ENCODE measurements around the gene CEP112.
A peak's percentile ranks its signal among the peaks of the same experiment; 100 is the strongest.

The CEP112 gene

DNA sequence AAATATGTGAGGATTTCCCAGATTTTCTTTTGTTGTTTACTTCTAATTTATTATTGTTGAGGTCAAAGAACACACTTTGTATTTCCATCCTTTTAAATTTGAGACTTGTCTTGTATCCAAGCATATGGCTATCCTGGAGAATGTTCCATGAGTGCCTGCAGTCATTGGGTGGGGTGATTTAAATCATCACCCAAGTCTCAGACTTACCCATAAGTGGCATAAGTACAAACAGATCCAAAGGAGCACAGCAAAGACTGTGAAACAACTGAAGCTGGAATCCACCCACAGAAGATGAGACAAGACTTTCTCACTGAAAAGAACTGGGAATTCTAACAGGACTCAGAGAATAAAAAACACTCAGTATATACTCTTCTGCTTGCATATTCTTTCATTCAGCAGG, 239.9 kb downstream of the CEP112 start:
- H3K36me3 ChIP-seq (ENCODE audit: insufficient read depth, low read length), result peaks cover 4% of the 10 kb centered on the region
- no peaks in the 10 kb centered on the region for H3K27me3 ChIP-seq (ENCODE audit: control insufficient read depth, insufficient read depth, low read length)
- H3K4me3 ChIP-seq (ENCODE audit: low read length), result no peak overlapping the region
- no peaks in the 10 kb centered on the region for H3K4me1 ChIP-seq (ENCODE audit: control insufficient read depth, insufficient read depth, low read length)
- H3K4me2 ChIP-seq (ENCODE audit: low read length), result no peak overlapping the region
- no peaks in the 10 kb centered on the region for H3K9me3 ChIP-seq (replicated peaks; ENCODE audit: low read length)
- H3K9ac ChIP-seq (ENCODE audit: low read depth, low read length), result no peak overlapping the region

DNA sequence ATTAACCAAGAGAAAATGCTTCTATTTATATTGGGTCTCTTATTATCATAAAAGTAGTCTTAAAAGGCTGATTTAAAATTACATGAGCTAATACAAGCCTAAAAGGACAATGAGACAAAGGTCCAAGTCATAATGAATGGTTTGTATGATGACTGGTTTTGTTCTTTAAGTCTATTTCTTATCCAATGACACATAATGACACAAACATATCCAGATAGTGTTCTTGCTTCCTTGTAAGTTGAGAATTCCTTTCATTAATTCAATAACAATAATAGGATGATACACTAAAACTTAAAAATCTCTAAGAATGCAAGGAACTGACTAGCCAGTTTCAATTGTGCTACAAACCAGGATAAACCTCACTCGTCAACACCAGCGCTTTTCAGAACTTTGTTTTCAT, 244.1 kb downstream of the CEP112 start:
- no peaks in the 10 kb centered on the region for H3K9me3 ChIP-seq (replicated peaks; ENCODE audit: low read length)
- no peaks in the 10 kb centered on the region for H3K27me3 ChIP-seq (ENCODE audit: control insufficient read depth, insufficient read depth, low read length)
- no peaks in the 10 kb centered on the region for H3K4me1 ChIP-seq (ENCODE audit: control insufficient read depth, insufficient read depth, low read length)
- H3K9ac ChIP-seq (ENCODE audit: low read depth, low read length), result no peak overlapping the region
- no peaks in the 10 kb centered on the region for H3K36me3 ChIP-seq (ENCODE audit: insufficient read depth, low read length)
- H3K4me2 ChIP-seq (ENCODE audit: low read length), result no peak overlapping the region
- no peak overlapping the region for H3K4me3 ChIP-seq (ENCODE audit: low read length)

DNA sequence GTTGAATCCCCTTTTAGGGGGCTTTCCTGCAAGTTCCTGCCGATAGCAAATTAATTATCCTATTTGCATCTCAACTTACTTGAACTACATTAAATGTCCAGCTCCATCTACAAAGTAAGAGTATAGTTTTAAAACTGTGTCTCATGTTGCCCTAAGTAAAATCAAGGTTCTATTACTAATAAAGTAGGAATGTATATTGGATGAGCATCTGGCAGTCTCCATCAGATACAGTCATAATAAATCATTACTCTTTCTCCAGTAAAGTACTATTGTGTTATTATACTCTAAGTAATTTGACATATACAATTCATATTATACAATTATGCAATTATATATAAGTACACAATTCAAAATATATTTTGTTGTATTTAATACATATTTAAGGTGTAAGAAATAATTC, 249.3 kb downstream of the CEP112 start:
- Histone ChIP-seq H3K9me3 (replicated peaks; ENCODE audit: low read length) (no peaks in the 10 kb centered on the region), H3K4me1 (ENCODE audit: control insufficient read depth, insufficient read depth, low read length) (peaks cover 3% of the 10 kb centered on the region), H3K27me3 (ENCODE audit: control insufficient read depth, insufficient read depth, low read length) (no peaks in the 10 kb centered on the region), H3K9ac (ENCODE audit: low read depth, low read length) (no peak overlapping the region), H3K4me2 (ENCODE audit: low read length) (no peak overlapping the region), H3K36me3 (ENCODE audit: insufficient read depth, low read length) (no peaks in the 10 kb centered on the region), H3K4me3 (ENCODE audit: low read length) (no peak overlapping the region)

DNA sequence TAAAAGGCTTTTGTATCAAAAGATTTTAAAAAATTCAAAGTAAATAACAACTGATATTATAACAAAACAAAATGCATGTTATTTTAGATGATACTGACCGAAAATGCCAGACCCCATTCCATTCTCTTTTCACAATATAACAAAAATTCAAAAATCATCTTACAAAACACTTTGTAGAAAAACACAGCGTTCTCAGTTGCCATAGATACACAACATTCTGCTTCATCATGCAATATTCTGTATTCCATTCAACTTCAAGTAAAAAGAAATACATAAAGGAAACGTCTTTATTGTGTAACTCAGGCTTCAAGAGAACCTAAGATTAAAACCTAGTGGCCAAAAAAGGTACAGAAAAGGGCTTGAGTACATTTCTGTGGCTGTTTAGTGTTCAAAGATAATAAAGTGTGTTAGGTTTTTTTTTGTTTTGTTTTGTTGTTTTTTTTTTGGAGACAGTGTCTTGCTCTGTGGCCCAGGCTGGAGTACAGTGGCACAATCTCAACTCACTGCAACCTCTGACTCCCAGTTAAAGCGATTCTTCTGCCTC, 250.5 kb downstream of the CEP112 start:
- Histone ChIP-seq H3K9ac (ENCODE audit: low read depth, low read length) (no peak overlapping the region), H3K36me3 (ENCODE audit: insufficient read depth, low read length) (no peaks in the 10 kb centered on the region), H3K9me3 (replicated peaks; ENCODE audit: low read length) (no peaks in the 10 kb centered on the region), H3K4me1 (ENCODE audit: control insufficient read depth, insufficient read depth, low read length) (peaks cover 4% of the 10 kb centered on the region), H3K27me3 (ENCODE audit: control insufficient read depth, insufficient read depth, low read length) (no peaks in the 10 kb centered on the region), H3K4me3 (ENCODE audit: low read length) (no peak overlapping the region), H3K4me2 (ENCODE audit: low read length) (no peak overlapping the region)

DNA sequence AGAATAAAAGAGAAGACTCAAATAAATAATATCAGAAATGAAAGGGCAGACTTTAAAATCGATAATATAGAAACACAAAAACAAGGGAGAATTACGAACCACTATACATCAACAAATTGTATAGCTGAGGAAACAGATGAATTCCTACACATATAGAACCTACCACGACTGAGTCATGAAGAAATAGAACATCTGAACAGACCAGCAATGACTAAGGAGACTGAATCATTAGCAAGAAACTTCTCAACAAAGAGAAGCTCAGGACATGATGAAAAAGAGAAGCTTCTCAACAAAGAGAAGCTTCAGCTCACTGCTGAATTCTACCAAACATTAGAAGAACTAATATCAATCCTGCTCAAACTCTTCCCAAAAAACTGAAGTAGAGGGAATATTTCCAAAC, 255.9 kb downstream of the CEP112 start:
- Histone ChIP-seq H3K4me1 (ENCODE audit: control insufficient read depth, insufficient read depth, low read length) (peaks cover 10% of the 10 kb centered on the region), H3K27me3 (ENCODE audit: control insufficient read depth, insufficient read depth, low read length) (no peaks in the 10 kb centered on the region), H3K4me2 (ENCODE audit: low read length) (peak overlapping the region; percentile 4), H3K4me3 (ENCODE audit: low read length) (no peak overlapping the region), H3K9me3 (replicated peaks; ENCODE audit: low read length) (peaks cover 2% of the 10 kb centered on the region), H3K36me3 (ENCODE audit: insufficient read depth, low read length) (no peaks in the 10 kb centered on the region), H3K9ac (ENCODE audit: low read depth, low read length) (no peak overlapping the region)

DNA sequence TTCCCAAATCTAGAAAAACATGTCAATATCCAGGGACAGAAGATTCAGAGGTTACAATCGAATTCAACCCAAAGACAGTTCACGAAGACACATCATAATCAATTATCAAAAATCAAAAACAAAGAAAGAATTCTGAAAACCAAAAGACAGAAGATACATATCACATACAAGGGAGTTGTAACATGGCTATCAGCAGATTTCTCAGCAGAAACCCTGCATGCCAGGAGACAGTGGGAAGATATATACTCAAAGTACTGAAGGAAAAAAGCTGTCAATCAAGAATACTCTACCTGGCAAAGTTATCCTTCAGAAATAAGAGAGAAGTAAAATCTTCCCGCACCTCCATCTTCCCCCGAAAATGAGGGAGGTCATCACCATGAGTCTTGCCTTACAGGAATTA, 258.6 kb downstream of the CEP112 start:
- Histone ChIP-seq H3K9me3 (replicated peaks; ENCODE audit: low read length) (peaks cover 2% of the 10 kb centered on the region), H3K36me3 (ENCODE audit: insufficient read depth, low read length) (no peaks in the 10 kb centered on the region), H3K4me3 (ENCODE audit: low read length) (no peak overlapping the region), H3K4me1 (ENCODE audit: control insufficient read depth, insufficient read depth, low read length) (peaks cover 16% of the 10 kb centered on the region), H3K4me2 (ENCODE audit: low read length) (no peak overlapping the region), H3K9ac (ENCODE audit: low read depth, low read length) (no peak overlapping the region), H3K27me3 (ENCODE audit: control insufficient read depth, insufficient read depth, low read length) (no peaks in the 10 kb centered on the region)

DNA sequence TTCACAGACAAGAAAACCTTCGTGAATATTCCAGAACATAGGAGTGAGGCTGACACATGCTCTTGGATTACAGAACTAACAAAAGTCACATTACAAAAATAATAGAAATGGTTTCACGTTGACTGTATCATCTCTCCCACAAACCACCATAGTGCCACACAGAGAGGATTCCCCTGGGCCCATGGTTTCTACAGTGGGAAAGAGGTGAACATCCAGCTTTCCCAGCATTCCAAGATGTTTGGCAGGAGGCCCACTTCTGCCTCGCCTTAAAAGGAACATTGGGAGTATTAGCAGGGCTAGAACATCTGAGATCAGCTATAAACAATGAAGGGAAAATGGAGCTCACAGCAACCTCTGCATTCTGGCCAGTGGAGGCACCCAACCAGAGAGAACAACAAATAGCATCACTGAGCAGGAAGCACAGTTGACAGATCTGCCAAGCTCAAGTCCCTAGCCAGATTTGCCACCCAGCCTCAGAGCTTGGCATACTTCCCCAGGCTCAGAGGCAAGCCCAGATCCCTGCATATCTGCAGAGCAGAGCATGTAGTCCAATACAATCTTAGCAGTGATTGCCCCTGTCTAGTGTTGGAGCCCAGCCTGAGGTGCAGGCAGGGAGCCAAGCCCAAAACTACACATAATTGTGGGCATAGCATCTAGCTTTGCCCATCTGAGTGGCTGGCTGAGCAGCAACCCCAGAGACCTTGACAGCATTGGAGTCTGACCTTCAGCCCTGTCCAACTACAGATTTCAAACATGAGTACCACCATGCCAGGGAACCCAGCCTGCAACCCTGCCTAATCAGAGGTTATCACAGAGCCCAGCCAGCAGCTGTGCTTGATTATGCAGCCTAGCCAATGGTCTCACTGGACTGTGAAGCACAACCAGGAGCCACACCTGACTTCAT, 260.4 kb downstream of the CEP112 start:
- peaks cover 2% of the 10 kb centered on the region for H3K9me3 ChIP-seq (replicated peaks; ENCODE audit: low read length)
- no peaks in the 10 kb centered on the region for H3K36me3 ChIP-seq (ENCODE audit: insufficient read depth, low read length)
- H3K9ac ChIP-seq (ENCODE audit: low read depth, low read length), result no peak overlapping the region
- no peak overlapping the region for H3K4me3 ChIP-seq (ENCODE audit: low read length)
- no peak overlapping the region for H3K4me2 ChIP-seq (ENCODE audit: low read length)
- no peaks in the 10 kb centered on the region for H3K27me3 ChIP-seq (ENCODE audit: control insufficient read depth, insufficient read depth, low read length)
- H3K4me1 ChIP-seq (ENCODE audit: control insufficient read depth, insufficient read depth, low read length), result peaks cover 16% of the 10 kb centered on the region

DNA sequence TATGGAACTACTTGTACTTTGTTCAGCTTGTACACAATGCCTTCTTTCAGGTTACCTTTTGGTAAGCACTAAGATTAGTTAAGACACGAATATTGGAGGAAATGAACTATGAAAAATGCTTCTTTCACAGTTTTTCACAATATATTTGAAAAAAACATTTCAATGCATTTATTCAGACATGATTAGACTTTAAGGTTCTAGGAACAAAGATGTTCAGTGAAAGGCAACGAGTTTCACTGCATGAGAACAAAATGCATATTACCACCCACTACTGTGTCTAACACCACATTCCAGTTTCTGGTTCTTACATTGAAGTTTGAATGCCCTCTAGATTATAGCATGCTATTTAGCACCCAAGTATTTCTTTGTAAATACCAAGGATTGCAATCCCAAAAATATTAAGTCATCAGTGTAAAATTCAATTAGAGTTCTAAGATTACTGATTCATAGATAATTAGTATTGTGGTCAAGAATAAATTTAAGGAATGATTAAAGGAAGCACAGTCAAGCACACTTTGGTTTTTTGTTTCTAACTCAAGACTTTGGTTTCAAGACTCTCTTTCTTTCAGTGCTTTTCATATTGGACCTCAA, 261.7 kb downstream of the CEP112 start:
- Histone ChIP-seq H3K4me1 (ENCODE audit: control insufficient read depth, insufficient read depth, low read length) (peaks cover 11% of the 10 kb centered on the region), H3K36me3 (ENCODE audit: insufficient read depth, low read length) (no peaks in the 10 kb centered on the region), H3K4me2 (ENCODE audit: low read length) (no peak overlapping the region), H3K27me3 (ENCODE audit: control insufficient read depth, insufficient read depth, low read length) (no peaks in the 10 kb centered on the region), H3K9ac (ENCODE audit: low read depth, low read length) (no peak overlapping the region), H3K4me3 (ENCODE audit: low read length) (no peak overlapping the region), H3K9me3 (replicated peaks; ENCODE audit: low read length) (peaks cover 2% of the 10 kb centered on the region)

DNA sequence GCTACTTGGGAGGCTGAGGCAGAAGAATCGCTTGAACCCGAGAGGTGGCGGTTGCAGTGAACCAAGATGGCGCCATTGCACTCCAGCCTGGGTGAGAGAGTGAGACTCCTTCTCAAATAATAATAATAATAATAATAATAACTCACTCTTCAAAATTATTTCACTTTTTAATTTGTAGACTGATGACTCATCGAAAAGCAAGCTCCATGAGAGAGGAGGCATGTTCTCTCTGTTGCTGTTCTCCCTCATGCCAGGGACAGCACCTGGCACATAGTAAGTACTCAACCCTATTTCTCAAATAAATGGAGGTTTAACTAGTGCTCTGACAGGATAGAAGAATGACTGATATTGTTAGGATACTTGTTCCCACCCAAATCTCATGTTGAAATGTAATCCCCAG, 265.3 kb downstream of the CEP112 start:
- Histone ChIP-seq H3K4me2 (ENCODE audit: low read length) (no peak overlapping the region), H3K9ac (ENCODE audit: low read depth, low read length) (no peak overlapping the region), H3K9me3 (replicated peaks; ENCODE audit: low read length) (no peaks in the 10 kb centered on the region), H3K27me3 (ENCODE audit: control insufficient read depth, insufficient read depth, low read length) (no peaks in the 10 kb centered on the region), H3K4me1 (ENCODE audit: control insufficient read depth, insufficient read depth, low read length) (peaks cover 11% of the 10 kb centered on the region), H3K36me3 (ENCODE audit: insufficient read depth, low read length) (no peaks in the 10 kb centered on the region), H3K4me3 (ENCODE audit: low read length) (no peak overlapping the region)

DNA sequence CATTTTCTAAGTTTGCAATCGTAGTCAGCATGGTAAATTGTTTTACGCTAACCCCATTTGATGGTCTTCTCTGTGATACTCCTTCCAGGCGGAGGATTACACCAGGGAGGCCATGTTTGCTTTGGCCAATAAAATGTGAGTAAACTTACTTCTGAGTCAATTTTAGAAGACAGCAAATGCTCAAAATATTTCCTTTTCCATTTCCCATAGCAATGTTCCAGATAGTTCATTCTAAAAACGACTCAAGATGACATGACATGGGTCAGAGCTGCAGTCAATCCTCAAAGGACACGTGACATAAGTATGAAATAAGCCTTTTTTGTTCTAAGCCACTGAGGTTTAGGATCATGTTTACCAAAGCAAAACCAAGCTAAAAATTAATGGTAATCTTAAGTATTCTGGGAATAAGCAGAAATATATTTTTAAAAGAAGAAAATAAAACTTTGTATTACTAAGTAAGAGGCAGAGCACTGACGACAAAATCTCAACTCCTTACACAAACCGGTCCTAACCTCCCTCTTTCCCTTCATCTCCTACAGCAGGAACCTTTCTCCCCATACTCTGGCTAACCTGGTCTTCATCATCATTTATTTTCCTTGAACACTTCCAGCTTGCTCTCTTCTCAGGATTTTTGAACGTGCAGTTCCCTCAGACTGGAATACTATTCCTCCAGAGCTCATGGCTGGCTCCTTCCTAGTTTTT, 266.2 kb downstream of the CEP112 start:
- Histone ChIP-seq H3K4me2 (ENCODE audit: low read length) (no peak overlapping the region), H3K27me3 (ENCODE audit: control insufficient read depth, insufficient read depth, low read length) (no peaks in the 10 kb centered on the region), H3K9ac (ENCODE audit: low read depth, low read length) (no peak overlapping the region), H3K4me3 (ENCODE audit: low read length) (no peak overlapping the region), H3K9me3 (replicated peaks; ENCODE audit: low read length) (no peaks in the 10 kb centered on the region), H3K4me1 (ENCODE audit: control insufficient read depth, insufficient read depth, low read length) (peaks cover 9% of the 10 kb centered on the region), H3K36me3 (ENCODE audit: insufficient read depth, low read length) (no peaks in the 10 kb centered on the region)

DNA sequence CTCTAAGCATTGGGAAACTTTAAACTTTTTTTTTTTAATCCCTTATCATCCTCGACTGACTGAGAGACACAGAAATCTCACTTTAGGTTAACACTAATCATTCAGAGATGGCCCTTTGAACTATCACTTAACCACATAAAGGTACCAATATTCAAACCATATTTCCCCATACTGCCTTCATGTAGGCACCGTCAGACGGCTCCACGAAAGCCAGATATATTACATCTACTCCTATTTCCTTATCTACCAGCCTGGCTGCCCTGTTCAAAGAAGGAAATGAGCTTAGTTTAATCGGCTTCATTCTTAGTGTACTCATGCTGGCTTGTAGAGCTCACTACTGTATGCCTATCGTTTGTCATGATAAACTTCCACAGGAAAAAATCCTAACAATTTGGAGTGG, 270.9 kb downstream of the CEP112 start:
- no peak overlapping the region for H3K4me3 ChIP-seq (ENCODE audit: low read length)
- no peak overlapping the region for H3K9ac ChIP-seq (ENCODE audit: low read depth, low read length)
- no peaks in the 10 kb centered on the region for H3K9me3 ChIP-seq (replicated peaks; ENCODE audit: low read length)
- no peak overlapping the region for H3K4me2 ChIP-seq (ENCODE audit: low read length)
- no peaks in the 10 kb centered on the region for H3K27me3 ChIP-seq (ENCODE audit: control insufficient read depth, insufficient read depth, low read length)
- no peaks in the 10 kb centered on the region for H3K36me3 ChIP-seq (ENCODE audit: insufficient read depth, low read length)
- H3K4me1 ChIP-seq (ENCODE audit: control insufficient read depth, insufficient read depth, low read length), result peaks cover 3% of the 10 kb centered on the region
